NT2/D1 (cell line): ENCODE data around the gene DSCAML1.

Source experiments
- SUZ12 ChIP-seq: IDR thresholded peaks from 2 replicates; pipeline ENCODE4 v1.6.1; 2011; ENCODE audit not compliant: insufficient read length, insufficient read depth; ENCODE audit errors: extremely low read depth
- YY1 ChIP-seq: IDR thresholded peaks from 2 replicates; pipeline ENCODE4 v1.6.1; 2011; ENCODE audit not compliant: insufficient read length, insufficient read depth
- ZNF274 ChIP-seq: IDR thresholded peaks from 2 replicates; pipeline ENCODE4 v1.6.1; 2011; ENCODE audit warnings: mild to moderate bottlenecking, low read depth, low read length

- no peak for TF ChIP-seq YY1
- no peak for TF ChIP-seq ZNF274
- TF ChIP-seq SUZ12: no peak
Measured at GRCh38 chr11:117752721-117753237, 44.2 kb downstream of the DSCAML1 start.
